GM15510 (cell line): ENCODE measurements around the gene GREB1.

Source experiments
- POLR2A ChIP-seq: IDR thresholded peaks from 3 replicates; pipeline ENCODE4 v1.6.1; 2011; ENCODE audit warnings: borderline replicate concordance; ENCODE audit not compliant: insufficient read length; ENCODE audit errors: extremely low read depth

The GREB1 gene

GRCh38 chr2:11574176-11575046 lies 40.6 kb downstream of the GREB1 start:
- TF ChIP-seq POLR2A, result no peak

- no peak for TF ChIP-seq POLR2A
Measured at GRCh38 chr2:11576398-11576797, 42.6 kb downstream of the GREB1 start.

DNA sequence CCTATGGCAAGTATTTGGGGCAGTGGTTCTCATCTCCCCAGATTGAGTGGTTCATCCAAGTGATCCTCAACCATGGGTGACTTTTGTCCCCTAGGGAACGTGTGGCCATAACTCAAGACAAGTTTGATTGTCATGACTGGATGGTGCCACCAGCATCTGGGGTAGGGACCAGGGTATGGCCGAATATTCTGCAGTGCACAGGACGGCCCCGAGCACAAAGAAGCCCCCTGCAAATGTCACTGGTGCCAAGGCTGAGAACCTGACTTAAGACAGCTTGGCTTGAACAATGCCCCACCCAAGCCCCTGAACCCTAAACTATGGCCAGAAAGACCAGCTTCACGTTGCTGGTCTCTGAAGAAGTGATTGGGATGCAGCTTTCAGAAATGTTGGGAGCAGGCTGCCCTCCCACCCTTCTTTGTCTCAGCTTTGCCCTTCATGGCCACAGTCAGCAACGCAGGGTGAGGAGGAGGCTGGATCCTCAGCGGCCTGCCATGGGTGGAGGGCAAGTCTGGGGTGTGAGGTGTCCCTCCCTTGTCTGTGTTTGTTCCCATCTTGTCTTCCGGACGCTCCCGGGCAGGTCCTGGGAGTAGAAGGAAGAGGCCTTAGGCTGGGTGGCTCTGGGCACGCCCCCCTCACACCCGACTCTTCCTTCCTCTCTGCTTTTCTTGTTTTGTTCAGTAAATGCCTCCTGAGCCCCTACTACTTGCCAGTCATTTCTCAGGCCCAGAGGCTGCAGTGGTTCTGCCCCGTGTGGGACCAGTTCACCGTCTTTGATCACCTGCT lies 43.4 kb downstream of the GREB1 start:
- no peak for TF ChIP-seq POLR2A

DNA sequence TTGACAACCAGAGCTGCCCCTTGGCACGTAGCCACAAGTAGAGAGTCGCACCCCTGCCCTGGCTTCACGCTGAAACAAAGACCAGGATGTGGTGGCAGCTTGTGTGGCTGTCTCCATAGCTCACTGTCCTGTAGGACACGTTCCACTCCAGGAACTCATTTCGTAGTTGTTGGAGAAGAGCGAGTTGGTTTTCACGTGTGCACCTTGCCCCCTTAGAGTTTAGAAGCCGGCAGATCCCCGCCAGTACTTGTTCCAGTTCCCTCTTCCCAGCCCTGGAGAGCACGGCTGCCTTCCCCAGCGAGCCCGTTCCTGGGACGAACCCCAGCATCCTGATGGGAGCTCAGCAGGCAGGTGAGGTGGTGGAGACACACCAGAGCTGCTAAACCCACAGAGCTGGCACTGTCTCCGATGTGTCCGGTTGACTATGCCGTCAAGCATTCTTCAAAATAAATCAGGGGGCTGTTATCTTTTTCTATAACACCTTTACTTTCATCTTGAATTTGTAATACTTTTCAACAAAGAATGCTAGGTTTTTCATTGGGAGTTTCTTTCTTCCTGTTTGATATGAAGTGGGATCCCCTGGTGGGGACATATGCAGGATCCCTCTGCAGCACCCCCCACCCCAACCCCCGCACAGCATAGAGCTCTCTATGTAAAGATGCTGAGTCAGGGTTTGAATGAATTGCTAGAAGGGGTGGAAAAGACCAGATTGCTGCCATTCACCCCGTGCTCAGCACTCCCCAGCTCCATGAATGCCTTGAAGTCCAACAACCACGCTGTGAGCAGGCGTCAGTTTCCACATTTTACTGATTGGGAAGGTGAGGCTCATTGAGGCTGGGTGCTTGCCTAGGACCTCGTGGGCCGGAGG lies 44.5 kb downstream of the GREB1 start:
- TF ChIP-seq POLR2A, result no peak

- TF ChIP-seq POLR2A, result no peak
Measured at GRCh38 chr2:11578986-11579774, 45.3 kb downstream of the GREB1 start.

- no peak for TF ChIP-seq POLR2A
Measured at GRCh38 chr2:11579867-11580659, 46.2 kb downstream of the GREB1 start.

DNA sequence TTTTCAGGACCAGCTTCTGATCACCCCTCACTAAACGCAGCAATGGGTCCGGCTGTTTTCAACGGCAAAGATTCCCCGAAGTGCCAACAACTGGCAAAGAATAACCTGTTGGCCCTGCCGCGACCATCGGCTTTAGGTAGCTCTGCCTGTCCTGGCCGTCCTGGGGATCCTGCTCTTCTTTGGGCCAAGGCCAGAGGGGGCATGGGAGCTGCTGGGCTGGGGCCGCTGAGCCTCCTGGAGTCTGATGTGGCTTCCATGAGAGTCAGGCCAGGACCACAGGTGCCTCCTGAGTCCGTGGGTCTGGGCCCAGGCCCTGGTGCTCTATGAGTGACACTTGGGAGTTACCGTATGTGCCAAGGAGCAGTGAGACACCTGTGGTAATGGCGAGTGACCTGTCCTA lies 46.9 kb downstream of the GREB1 start:
- TF ChIP-seq POLR2A, result no peak

GRCh38 chr2:11581124-11581796 lies 47.4 kb downstream of the GREB1 start:
- TF ChIP-seq POLR2A, result no peak

DNA sequence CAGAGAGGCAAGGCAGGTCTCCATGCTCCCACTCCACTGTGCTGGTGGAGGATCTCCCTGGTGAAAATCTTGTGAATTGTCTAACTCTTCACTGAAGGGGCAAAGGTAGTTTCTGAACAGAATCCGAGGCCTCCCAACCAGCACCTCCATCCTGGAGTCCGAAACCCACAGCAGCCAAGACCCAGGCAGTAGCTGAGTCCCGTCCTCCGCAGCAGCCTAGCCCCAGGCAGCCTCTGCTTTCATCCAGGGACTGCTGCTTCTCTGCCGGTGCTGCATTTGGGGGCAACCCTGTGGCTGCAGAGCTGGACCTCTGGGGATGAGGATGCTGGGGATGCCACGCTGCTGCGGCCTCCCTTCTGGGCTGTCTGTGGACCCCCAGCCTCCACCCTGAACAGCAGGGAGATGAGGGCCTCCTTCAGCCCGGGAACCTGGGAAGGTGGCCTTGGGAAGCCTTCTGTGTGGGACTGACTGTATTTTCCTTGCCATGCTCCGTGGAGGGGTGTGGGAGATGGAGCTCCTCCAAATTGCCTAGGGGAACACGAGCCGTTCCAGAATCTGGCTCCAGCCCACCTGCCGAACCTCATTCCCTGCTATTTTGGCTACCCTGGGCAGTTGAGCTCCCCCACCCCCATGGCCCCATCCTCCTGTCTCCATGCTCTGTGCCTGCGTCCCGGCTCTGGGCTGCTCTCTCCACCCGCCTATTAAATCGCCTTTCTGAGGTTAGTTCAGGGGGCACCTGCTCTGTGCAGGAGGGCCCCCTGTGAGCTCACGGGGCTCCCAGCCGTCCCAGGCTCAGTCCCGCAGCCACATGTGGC lies 48.2 kb downstream of the GREB1 start:
- TF ChIP-seq POLR2A, result no peak

DNA sequence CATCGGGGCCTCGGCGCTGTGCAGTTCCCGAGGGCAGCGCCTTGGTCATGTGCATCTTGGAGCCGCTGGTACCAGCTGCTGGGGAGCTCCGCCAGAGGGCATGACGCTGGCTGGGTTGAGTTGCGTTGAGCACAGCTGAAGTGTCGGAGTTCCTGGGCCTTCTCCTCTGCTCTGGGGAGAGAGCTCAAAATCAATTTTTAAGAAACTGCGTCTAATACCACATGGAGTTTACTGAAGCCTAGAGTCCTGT lies 48.7 kb downstream of the GREB1 start:
- no peak for TF ChIP-seq POLR2A

- no peak for TF ChIP-seq POLR2A
Measured at GRCh38 chr2:11582862-11583752, 49.3 kb downstream of the GREB1 start.

DNA sequence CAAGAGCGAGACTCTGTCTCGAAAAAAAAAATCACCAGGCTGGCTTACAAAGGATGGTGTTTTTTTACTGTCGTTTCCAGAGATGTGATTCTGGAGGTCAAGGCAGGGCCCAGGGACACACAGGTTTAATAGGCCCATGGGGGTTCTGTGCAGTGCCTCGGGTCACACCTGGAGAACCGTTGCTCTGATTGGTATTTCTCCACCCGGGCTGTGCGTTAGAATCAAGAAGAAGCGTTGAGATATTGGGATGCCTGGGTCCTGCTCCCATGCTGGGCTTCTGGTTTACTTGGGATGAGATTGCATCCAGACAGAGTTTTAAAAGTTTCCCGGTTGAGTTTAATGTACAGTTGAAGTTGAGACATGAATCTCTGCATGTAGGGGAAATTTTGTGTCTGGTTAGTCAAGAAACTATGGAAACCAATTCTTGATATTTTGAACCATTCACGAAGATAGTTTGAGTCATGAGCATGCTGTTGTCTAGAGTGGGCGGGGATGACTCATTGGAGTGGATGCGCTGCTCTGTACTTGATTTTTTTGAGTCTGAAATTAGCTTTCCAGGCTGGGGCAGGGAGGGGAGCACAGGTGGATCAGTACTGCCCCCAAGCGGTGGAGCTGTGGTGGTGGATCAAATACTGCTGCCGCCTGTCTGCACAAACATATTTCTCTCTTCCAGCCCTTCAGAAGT lies 50.1 kb downstream of the GREB1 start:
- TF ChIP-seq POLR2A, result no peak
